ENCODE data around the gene RASGRP2.
A peak's percentile ranks its signal among the peaks of the same experiment; 100 is the strongest.
"Not testable (repeated sequence)": the region's sequence is repeated elsewhere in the genome, so short reads cannot be mapped to it uniquely, and the experiment has no call there.

Gene RASGRP2

DNA sequence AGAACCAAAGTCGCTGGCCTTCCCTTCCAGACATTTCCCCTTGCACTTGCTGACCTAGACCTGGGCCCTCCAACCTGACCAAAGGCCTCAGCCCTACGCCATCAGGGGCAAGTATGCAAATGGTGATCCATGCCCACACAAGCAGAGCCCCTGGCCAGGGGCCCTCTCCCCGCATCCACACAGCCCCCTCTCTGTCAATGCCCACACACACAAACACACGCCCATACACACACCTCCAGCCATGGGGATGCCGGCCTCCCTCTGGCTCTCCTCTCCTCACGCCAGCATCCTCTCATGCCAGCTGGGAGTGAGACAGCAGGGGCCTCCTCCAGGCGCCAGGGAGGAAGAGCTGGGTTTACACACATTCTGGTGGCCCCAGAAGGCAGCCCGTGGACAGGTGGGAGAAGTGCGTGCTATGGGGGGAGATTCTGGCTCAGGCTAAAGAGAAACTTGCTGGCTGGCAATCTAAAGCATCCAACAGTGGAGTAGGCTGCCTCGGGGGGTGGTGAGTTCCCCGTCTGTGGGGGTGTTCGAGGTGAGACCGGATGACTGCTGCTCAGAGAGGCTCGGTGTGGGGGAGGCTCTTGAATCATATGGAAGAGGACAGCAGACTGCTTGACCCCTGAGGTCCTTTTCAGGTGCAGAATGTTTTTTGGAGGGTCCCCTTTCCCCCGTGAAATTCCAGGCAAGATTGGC is 25.7 kb downstream of the RASGRP2 start:
- no peak for DNase-seq (ENCODE audit: low spot score)

DNA sequence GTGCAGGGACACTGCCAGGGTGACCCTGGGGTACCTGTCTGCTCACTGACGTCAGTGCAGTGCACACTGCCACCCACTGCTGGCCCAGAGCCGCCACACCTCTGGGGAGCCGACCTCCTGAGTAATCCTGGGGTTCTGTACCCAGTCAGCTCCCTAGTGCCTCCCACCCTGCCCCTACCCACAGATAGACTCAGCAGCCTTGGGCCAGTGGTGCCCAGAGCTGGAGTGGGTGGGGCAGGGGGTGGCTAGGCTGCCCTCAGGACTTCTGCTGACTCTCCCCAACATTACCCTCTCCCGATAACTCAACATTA is 26.7 kb downstream of the RASGRP2 start:
- DNase-seq (ENCODE audit: low spot score) = no peak

DNA sequence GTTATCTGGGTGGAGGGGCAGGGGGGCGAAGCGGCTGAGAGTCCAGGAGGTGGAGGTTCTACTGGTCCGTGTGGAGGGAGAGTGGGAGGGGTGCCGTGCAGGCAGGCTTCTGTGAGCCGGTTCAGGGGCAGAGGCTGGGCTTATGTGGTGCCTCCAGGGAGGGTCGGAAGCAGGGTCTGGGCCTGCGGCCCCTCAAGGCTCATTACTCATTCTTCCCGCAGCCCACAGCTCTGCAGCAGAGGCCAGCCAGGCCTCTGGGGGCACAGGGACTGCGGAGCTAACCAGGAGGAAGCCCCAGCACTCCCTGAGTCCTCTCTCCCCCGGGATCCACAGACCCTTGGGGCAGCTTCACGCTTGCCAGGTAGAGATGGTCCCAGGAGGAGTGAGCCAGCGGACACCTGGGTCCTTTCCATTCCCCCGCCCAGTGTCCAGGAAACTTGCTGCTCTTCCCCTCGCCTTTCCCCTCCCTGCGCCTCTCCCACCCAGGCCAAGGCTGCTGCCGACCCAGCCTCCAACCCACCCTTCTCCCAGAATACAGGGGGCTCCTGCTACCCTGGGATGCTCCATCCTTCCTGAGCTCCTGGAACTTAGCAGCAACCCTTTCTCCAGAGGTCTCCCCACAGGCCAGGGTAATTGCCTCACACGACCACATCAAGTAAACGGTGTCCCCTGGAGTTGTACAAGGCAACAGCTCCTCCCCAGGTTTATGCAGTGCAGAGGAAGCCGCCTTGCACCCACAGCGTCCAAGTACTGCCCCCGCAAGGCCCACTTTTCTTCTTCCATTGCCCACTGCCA is 27.3 kb downstream of the RASGRP2 start:
- DNase-seq (ENCODE audit: low spot score) = no peak

DNA sequence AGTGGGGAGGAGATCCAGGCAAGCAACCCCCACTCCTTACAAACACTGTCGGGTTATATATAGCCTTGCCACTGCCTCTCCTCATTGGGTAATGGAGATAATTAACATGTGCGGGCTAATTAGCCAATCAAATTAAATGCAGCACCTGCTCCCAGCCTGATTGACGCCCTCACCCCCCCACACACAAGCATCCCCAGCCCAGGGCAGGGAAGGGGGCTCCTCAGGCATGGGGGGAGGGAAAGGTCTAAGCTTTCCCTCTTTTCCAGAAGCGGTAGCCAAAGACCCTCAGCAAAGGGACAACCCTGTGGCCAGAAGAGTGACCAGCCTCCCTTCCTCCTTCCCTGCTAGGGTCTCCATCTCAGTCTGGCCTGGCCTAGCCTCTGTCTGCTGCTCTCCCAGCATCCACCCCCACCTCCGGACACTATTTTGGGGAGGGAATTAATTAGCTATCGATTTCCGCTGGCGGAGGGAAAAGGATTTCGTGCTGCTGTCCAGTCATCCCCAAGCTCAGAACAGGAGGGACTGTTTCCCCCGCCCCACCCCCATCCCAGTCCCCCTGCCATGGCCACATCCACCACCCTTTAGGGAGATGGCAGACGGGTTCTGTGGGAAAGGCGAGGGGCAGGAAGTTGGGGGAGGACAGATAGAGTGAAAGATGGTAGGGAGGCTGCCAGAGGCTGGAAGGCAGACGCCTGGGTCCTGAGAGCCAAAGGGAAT is 28.0 kb downstream of the RASGRP2 start:
- DNase-seq (ENCODE audit: low spot score) = no peak

DNA sequence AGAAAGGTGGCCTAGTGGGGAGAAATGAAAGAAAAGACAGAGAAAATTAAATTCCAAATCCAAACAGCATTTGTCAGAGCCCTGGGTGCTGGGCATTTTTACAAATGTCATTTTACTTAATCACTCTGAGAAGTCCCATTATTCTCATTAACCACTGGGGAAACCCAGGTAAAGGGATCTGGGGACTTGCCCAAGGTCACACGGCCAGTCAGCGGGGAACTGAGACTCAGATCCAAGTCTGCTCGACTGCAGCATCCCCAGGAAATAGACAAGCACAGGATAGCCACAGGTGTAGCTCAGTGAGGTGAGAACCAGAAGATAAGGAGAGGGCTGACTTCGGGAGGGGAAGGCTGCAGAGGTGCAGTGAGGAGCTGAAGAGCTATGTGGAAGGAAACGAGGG is 28.8 kb downstream of the RASGRP2 start:
- DNase-seq (ENCODE audit: low spot score) = no peak

DNA sequence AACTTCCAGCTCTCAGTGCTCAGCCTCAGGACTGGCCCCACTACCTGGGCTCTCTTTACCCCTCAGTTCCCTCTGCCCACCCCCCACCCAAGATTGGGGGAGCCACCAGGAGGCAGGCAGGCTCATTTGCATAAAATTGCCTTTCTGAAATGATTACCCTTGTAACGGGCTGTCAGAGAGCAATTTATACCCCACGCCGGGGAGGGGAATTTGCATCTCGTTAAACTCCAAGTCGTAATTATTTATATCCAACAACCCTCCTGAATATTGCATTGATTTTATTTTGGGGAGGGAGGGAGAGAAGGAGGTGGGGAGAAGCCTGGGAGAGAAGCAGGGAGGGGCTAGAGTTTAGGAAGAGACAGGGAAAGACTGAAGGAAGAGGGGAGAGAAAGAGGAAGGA is 29.3 kb downstream of the RASGRP2 start:
- peak; percentile 36 for DNase-seq (ENCODE audit: low spot score)

DNA sequence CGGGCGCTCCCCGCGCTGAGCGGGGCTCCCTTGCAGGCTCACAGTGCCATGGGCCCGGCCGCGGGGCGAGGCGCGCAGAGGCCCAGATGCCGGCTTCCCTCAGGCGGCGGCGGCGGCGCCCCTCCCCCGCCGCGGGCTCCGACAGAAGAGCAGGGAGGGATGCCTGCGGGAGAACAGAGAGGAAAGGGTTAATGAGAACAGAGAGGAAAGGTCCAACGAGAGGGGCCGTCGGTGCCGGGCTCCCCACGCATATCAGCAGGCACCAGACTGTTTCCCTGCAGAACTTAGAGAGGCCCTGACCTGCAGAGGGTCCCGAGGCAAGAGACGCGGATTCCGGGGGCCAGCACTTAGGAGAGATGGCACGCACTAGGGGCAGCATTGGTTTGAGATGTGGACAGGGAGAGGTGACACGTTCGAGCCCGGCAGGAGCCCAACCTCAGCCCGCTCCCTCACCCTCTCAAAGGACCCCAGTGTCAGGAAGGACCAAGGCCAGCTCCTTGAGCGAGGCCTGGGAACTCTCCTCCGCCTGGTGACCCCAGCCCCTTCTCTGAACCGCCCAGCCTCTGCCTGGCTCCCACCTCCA is 30.1 kb downstream of the RASGRP2 start:
- no peak for DNase-seq (ENCODE audit: low spot score)

DNA sequence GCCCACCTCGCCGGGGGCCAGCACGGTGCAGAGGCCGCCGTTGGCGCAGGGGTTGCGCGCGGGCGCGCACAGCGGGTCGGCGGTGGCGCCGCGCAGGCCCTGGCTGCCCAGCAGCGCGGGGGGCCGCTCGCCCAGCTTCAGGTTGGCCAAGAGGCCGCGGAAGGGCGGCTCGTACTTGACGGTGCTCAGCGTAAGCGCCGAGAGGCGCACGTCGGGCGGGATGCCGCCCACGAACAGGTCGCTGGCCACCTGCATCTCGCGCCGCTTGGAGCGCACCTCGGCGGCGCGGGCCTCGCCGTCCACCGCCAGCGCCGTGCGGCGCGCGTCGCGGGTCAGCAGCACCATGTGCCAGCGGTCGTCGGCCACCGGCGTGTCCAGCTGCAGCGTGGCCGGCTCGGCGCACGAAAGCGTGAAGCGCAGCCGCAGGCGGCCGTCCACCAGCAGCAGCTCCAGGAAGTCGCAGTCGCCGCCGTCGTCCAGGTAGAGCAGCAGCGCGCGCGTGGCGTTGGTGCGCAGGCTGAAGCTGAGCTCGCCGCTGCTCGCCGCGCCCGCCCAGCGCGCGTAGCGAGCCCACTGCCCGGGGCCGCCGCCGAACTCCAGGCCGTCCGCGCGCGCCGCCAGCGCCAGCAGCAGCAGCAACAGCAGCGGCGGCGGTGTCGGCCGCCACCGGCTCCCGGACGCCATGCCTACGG is 30.8 kb downstream of the RASGRP2 start:
- DNase-seq (ENCODE audit: low spot score) = no peak

DNA sequence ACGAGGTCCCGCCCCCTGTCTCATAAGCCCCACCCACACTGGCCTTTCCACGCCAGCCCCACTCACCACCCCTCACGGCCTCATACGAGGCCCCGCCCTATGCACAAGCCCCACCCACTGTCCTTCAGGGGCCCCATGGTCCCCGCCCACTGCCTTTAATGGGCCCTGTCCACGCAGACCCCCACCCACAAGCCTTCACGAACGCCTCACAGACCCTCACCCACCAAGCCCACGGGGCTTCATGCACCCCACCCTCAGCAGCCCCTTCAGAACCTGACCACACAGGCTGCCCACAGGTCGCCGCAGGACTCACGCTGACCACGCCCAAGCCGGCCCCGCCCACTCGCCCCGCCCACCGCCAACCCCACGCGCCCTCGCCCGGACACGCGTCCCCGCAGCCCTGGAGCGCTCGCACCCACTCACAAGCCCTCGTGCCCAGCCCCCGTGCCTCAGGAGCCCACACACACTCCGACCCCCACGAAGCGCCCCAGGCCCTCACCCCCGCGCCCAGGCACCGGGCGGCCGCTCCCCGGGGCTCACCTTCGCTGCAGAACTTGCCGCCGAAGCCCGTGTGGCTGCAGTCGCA is 31.4 kb downstream of the RASGRP2 start:
- no peak for DNase-seq (ENCODE audit: low spot score)

DNA sequence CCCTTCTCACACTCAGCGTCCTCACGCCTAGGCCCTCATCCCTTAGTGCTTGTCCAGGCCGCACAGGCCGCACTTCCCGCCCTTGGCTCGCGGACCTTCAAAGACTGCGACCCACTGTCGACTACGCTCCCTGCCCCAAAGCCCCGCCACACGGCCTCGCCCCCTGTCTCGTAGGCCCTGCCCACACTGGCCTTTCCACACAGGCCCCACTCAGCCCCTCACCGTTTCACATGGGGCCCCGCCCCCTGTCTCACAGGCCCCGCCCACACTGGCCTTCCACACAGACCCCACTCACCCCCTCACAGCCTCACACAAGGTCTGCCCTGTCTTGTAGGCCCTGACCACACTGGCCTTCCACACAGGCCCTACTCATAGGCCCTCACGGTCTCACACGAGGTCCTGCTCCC is 32.0 kb downstream of the RASGRP2 start:
- DNase-seq (ENCODE audit: low spot score) = no peak

DNA sequence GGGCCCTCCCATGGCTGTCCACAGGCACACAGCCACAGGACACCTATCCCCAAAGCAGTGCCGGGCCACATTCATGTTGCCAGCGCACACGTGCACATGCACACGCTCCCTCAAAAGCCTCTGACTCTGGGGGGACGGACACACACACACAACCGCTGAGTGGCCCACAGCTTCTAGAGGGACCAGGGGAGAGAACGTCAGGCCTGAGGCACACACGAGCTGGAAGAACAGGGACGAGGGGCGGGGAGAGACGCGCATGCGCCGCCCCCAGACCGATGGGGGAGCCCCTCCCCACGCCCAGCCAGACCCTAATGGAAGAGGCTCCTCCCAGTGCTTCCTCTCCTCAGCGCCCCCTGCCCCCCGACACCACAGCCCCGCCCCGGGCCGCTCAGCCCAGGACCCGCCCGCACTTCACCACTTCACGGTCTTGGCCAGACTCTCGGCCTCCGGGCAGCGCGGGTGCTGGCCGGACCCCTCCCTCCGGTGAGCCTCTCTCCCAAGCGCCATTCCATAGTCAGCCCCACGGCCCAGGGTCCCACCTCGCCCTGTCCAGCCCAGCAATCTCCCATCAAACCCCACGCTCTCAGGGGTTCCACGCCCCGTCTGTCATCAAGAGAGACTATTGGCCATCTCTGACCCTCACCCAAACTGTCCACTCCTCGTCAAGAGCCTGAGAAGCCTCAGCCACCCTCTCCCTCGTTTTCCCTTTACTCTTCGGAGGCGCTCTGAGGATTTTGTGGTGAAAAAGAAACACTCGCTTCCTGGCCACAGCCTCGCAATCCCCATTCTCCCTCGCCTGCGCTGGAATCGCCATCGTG is 32.6 kb downstream of the RASGRP2 start:
- no peak for DNase-seq (ENCODE audit: low spot score)

DNA sequence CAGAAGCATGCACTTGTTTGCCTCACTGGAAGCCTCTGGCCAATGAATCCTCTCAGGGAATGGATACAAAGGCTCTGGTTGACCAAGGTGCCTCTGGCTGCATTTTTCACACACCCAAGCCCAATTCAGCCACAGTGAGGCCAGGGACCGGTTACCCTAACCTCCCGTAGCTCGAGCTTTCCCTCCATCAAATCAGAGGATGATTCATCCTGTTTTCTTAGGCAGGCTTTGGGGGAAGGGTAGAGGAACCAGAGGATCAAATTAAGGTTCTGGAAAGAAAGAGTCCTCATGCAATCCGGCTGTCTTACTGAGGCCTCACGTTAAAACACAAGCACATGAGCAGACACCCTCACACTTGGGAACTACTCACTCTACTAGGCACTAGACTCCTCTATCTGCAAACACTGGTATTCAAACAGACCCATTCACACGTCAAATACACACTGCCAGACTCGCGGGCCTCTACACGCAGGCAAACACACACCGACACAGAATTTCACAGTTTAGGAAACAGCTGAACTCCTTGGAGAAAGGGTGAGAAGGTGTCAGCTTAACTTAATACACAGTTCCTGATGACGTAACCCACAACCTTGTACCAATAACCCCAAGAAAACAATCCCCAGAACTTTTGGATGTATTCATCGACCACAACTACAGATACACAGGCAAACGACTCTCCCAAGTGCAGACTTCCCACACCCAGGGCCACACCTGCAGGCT is 33.4 kb downstream of the RASGRP2 start:
- no peak for DNase-seq (ENCODE audit: low spot score)

DNA sequence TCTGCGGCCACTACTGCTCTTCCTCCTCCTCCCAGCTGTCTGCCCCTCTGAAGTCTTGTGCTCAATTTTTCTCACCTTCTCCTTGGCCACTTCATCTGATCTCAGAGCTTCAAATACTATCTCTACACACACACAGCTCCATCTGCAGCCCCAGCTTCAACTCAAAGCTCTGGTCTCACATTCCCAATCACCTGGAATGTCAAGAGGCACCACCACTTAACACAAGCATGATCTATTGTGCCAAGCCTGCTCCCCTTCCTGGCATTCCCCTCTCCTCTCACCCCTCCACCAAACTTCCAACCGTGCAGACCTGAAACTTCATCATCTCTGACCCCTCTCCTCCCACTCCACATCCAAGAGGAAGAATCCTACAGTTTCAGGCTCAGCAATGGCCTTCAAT is 38.4 kb downstream of the RASGRP2 start:
- DNase-seq (ENCODE audit: low spot score) = no peak

DNA sequence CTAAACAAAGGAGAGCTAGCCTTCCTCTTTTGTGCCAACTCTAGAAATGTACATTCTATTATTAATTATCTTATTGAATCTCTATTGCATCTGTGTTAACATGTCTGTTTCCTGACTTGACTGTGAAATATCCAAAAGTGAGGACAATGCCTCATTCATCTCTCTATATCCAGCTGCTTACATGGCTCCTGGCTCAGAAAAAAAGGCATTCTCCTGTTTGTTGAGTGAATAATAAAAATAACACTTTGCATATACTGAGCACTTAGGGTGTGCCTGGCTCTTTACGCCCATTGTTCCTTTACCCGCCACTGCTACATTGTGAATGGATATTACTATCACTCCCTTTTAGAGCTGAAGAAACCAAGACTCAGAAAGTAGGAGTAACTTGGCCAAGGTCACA is 40.9 kb downstream of the RASGRP2 start:
- no peak for DNase-seq (ENCODE audit: low spot score)

DNA sequence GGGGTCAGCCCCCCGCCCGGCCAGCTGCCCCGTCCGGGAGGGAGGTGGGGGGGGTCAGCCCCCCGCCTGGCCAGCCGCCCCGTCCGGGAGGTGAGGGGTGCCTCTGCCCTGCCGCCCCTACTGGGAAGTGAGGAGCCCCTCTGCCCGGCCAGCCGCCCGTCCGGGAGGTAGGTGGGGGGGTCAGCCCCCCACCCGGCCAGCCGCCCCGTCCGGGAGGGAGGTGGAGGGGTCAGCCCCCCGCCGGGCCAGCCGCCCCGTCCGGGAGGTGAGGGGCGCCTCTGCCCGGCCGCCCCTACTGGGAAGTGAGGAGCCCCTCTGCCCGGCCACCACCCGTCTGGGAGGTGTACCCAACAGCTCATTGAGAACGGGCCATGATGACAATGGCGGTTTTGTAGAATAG is 42.0 kb downstream of the RASGRP2 start:
- not testable (repeated sequence) for DNase-seq (ENCODE audit: low spot score)

DNA sequence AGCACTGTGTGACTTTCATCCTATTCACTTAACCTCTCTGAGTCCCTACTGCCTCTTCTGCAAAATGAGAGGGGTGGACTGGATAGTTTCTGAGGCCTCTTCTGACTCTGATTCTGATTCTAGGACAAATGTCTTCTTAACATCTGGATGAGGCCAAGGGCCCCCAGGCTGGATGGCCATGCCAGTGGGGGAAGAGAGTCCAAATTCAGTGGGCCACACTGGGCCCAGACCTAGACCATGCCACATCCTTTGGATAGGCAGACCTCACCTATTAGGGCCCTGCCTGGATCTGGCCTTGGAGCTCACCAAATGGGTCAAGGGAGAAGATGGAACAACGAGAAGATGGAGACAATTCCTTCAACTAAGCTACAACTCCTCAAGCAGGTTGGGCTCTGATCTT is 45.5 kb downstream of the RASGRP2 start:
- DNase-seq (ENCODE audit: low spot score) = no peak

DNA sequence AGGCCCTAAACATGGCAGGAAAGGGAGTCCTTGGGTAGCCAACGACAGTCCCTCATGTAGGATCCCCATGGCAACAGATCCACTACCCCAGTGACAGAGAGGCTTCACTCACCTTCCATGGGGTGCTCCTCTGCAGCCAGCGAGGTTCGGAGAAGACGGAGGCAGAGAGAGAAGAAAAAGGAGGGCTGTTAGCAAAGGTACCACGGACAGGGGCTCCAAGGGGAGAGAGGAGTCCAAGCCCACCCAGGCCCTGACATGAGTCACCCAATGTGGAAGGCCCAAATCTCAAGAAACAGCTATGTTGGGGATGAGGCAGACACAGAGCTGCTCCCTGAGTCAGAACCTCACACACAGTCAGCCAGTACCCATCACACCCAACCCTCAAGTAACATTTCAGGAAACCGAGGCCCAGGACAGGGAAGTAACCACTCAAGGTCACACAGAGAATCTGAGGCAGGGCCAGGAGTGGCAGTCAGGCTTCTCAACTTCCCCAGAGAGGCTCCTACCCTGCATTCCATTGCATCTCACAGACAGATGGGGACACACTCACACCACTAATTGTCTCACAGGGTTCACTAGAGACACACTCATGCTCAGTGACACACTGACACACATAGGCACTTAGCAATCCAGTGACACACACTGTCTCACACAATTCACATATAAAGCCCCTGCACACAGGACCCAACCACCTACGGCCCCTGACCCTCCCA is 46.1 kb downstream of the RASGRP2 start:
- DNase-seq (ENCODE audit: low spot score) = no peak

DNA sequence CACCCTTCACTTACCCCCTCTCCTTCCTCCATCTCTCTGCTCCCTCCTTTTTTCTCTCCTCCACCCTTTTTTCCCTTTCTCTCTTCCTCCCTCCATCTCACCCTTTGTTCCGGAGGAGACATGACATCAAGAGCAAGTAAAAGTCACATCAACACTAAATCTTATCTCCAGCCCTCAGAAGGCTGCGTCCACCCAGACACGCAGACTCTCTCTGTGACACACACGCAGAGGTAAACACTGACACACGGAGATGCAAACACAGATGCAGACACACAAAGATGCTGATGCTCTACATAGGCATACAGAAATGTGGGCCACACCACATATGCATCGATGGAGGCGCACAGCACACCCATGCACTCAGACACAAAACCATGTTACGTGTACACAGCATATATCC is 47.9 kb downstream of the RASGRP2 start:
- no peak for DNase-seq (ENCODE audit: low spot score)

DNA sequence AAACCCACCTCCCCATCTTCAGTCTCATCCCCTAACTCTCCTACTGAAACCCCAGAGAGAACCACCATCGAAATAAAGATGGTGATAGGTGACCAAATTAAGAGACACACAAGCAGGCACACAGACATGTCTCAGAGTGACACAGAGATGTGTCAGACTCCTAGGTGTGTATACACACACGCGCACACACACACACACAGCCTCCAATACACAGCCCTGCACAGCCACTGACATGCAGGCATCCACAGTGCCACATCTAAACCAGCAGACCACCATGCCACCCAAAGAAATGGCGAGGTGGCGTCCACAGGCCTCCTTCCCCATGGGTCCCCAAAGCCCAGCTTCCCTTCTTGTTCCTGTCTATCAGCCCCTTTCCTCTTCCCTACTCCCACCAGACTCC is 48.4 kb downstream of the RASGRP2 start:
- DNase-seq (ENCODE audit: low spot score) = no peak
